Liver (tissue), 3 donors: ENCODE data around the gene FGF1.

Experiments
- JUND ChIP-seq, 2 donors: IDR thresholded peaks; 2 replicates each; pipeline ENCODE4 v1.6.1; 2016; ENCODE audit warnings: antibody characterized with exemption in 2 of 2
- RXRA ChIP-seq, 2 donors: IDR thresholded peaks; 2 replicates each; pipeline ENCODE4 v1.6.1; 2017 to 2018; ENCODE audit warnings: antibody characterized with exemption in 2 of 2, mild to moderate bottlenecking in 1 of 2
- SP1 ChIP-seq: IDR thresholded peaks from 2 replicates; pipeline ENCODE4 v1.6.1; 2018; ENCODE audit warnings: antibody characterized with exemption, mild to moderate bottlenecking
- TAF1 ChIP-seq: conservative IDR thresholded peaks from 2 replicates; pipeline ENCODE4 v1.6.1; 2016; ENCODE audit warnings: antibody characterized with exemption, mild to moderate bottlenecking
- TF ChIP-seq, protein P1 (sequence below): fragments of 150-350 bp; IDR thresholded peaks from 2 replicates; pipeline ENCODE4 v1.5.1; 2017; ENCODE audit warnings: improper control_type of control experiment, low read depth, low read length; ENCODE audit not compliant: missing input control
- donor health status: healthy.
- donor health status: healthy.

DNA sequence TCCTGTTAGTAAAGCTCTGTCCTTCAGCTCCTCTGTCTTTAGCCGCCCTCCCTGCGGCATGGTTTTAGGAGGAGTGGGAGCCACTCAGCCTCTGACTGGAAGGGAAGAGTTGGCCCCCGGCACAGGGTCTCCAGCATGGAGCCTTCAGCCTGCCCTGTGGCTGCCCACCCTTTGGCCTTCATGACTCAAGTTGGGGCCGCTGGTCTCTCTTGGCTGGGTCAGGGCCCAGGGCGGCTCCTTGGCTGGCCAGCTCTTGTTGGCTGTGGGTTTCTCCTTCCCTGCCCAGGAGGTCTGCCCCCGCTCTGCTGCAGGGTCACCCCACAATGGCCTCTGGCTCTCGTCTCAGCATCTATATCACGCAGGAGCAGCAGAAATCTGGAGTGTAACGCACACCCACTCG is 25.7 kb downstream of the FGF1 start:
- TF ChIP-seq, protein P1, sequence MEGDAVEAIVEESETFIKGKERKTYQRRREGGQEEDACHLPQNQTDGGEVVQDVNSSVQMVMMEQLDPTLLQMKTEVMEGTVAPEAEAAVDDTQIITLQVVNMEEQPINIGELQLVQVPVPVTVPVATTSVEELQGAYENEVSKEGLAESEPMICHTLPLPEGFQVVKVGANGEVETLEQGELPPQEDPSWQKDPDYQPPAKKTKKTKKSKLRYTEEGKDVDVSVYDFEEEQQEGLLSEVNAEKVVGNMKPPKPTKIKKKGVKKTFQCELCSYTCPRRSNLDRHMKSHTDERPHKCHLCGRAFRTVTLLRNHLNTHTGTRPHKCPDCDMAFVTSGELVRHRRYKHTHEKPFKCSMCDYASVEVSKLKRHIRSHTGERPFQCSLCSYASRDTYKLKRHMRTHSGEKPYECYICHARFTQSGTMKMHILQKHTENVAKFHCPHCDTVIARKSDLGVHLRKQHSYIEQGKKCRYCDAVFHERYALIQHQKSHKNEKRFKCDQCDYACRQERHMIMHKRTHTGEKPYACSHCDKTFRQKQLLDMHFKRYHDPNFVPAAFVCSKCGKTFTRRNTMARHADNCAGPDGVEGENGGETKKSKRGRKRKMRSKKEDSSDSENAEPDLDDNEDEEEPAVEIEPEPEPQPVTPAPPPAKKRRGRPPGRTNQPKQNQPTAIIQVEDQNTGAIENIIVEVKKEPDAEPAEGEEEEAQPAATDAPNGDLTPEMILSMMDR: no peak
- no peak for TF ChIP-seq JUND (IDR thresholded peaks at IDR 0.05)
- no peak for TF ChIP-seq SP1
- TF ChIP-seq TAF1: no peak
- TF ChIP-seq RXRA (IDR thresholded peaks at IDR 0.05): no peak
